Lower leg skin (tissue), 4 donors: ENCODE data around the gene LRRC27. TPM values are rescaled to one million over a fixed set of nuclear protein-coding genes. Genes with fewer than 3 reads are reported as not detected.

ENCODE experiments used
- DNase-seq, 2 donors: peaks; one replicate each; pipeline ENCODE4 v3.0.0-alpha.2; 2019; ENCODE audit warnings: low spot score in 2 of 2
- H3K4me3 ChIP-seq: fragments of 200-600 bp; sonication (generic); 2 replicates; pipeline ENCODE4 v1.5.1; 2017; ENCODE audit warnings: mild to moderate bottlenecking, low read depth; ENCODE audit not compliant: poor library complexity, severe bottlenecking
- CTCF ChIP-seq, 3 donors: fragments of 450-650 bp; IDR thresholded peaks; one replicate each; pipeline ENCODE4 v1.5.1; 2016; ENCODE audit warnings: antibody characterized with exemption in 3 of 3, mild to moderate bottlenecking in 3 of 3, moderate library complexity in 2 of 3
- POLR2A ChIP-seq, 2 donors: fragments of 450-650 bp; IDR thresholded peaks; one replicate each; pipeline ENCODE4 v1.6.1; 2016 to 2017; ENCODE audit warnings: antibody characterized with exemption in 2 of 2, mild to moderate bottlenecking in 1 of 2, moderate library complexity in 1 of 2
- WGBS, 2 donors: methylation state at CpG; one replicate each; pipeline ENCODE4 v1.1.5; 2018; 5-methylcytosine and 5-hydroxymethylcytosine counted together
- intact Hi-C: fragments of 100-400 bp; cut with DNase I; formaldehyde crosslinking; loops from one replicate; pipeline ENCODE4 v1.15.0; 2023; ENCODE audit warnings: low total_unique reads
- total RNA-seq, 4 donors: library from RNA; depleted of rRNA; stranded (reverse); fragments of >200 nt; gene quantifications; one replicate each; pipeline ENCODE4 v1.1.0, GENCODE V29; 2016

Gene LRRC27
- total RNA-seq, 4 donors from 2014 or later, result 3.1 to 11.3 (median 8.5) TPM

- H3K4me3 ChIP-seq, result no peak overlapping the region
- intact Hi-C loops, result no loop called here
- WGBS, 2 donors, result 85 to 87% methylated on average over 12 to 13 of the region's 13 CpGs
- DNase-seq, result no peak
- no peak for TF ChIP-seq POLR2A (IDR thresholded peaks at IDR 0.05)
Observed at GRCh38 chr10:132320654-132321469, 11.1 kb upstream of the LRRC27 start.

- DNase-seq, result no peak
- WGBS, 2 donors, result 87 to 93% methylated on average over 10 of the region's 10 CpGs
- H3K4me3 ChIP-seq, result no peak overlapping the region
- TF ChIP-seq CTCF (IDR thresholded peaks at IDR 0.05), result no peak
- no peak for TF ChIP-seq POLR2A (IDR thresholded peaks at IDR 0.05)
- intact Hi-C loops, result no loop called here
Observed at GRCh38 chr10:132321726-132322125, 10.3 kb upstream of the LRRC27 start.

- no peak overlapping the region for H3K4me3 ChIP-seq
- intact Hi-C loops, result no loop called here
- TF ChIP-seq CTCF (IDR thresholded peaks at IDR 0.05) (no peak), POLR2A (IDR thresholded peaks at IDR 0.05) (no peak)
- 66 to 81% methylated on average over 6 of the region's 6 CpGs for WGBS, 2 donors
- no peak for DNase-seq
Observed at GRCh38 chr10:132322586-132323048, 9.4 kb upstream of the LRRC27 start.

- no peak for DNase-seq
- no peak overlapping the region for H3K4me3 ChIP-seq
- WGBS, 2 donors, result 75 to 84% methylated on average over 1 of the region's 1 CpG
- intact Hi-C loops, result no loop called here
- TF ChIP-seq POLR2A (IDR thresholded peaks at IDR 0.05) (no peak), CTCF (IDR thresholded peaks at IDR 0.05) (no peak)
Observed at GRCh38 chr10:132324186-132324585, 7.8 kb upstream of the LRRC27 start.

- 86 to 90% methylated on average over 10 to 11 of the region's 11 CpGs for WGBS, 2 donors
- H3K4me3 ChIP-seq, result no peak overlapping the region
- TF ChIP-seq CTCF (IDR thresholded peaks at IDR 0.05), result no peak
- intact Hi-C loops, result no loop called here
- no peak for DNase-seq
Observed at GRCh38 chr10:132326344-132326889, 5.6 kb upstream of the LRRC27 start.

- no peak overlapping the region for H3K4me3 ChIP-seq
- DNase-seq, result no peak
- intact Hi-C loops, result no loop called here
- WGBS, 2 donors, result 72 to 79% methylated on average over 4 of the region's 4 CpGs
- TF ChIP-seq POLR2A (IDR thresholded peaks at IDR 0.05), result no peak
- no peak for TF ChIP-seq CTCF (IDR thresholded peaks at IDR 0.05)
Observed at GRCh38 chr10:132326925-132327324, 5.1 kb upstream of the LRRC27 start.
